H9 (cell line): ENCODE measurements around the gene SCIN. TPM values are rescaled to one million over a fixed set of nuclear protein-coding genes. Genes with fewer than 3 reads are reported as not detected.
"Not testable (repeated sequence)": the region's sequence is repeated elsewhere in the genome, so short reads cannot be mapped to it uniquely, and the experiment has no call there.

ENCODE experiments used
- DNase-seq: peaks from one replicate; pipeline ENCODE4 v3.0.0-alpha.2; 2017
- H2AFZ ChIP-seq: one replicate; pipeline ENCODE4 v1.6.1; 2013; ENCODE audit warnings: mild to moderate bottlenecking, low read length, control low read depth, moderate library complexity
- H2AK5ac ChIP-seq: 2 replicates; pipeline ENCODE4 v1.6.1; 2013; ENCODE audit warnings: low read length, control low read depth, mixed read lengths; ENCODE audit not compliant: insufficient read length
- H2BK120ac ChIP-seq: one replicate; pipeline ENCODE4 v1.6.1; 2013; ENCODE audit warnings: low read depth, mild to moderate bottlenecking, low read length, control low read depth, inconsistent platforms; ENCODE audit not compliant: poor library complexity, severe bottlenecking
- H2BK12ac ChIP-seq: 2 replicates; pipeline ENCODE4 v1.6.1; 2013; ENCODE audit warnings: low read length, control low read depth, mixed read lengths, low read depth; ENCODE audit not compliant: insufficient read length
- H2BK15ac ChIP-seq: 2 replicates; pipeline ENCODE4 v1.6.1; 2013; ENCODE audit warnings: low read depth, low read length, control low read depth
- H2BK20ac ChIP-seq: one replicate; pipeline ENCODE4 v1.6.1; 2013; ENCODE audit warnings: low read depth, mild to moderate bottlenecking, low read length, control low read depth, inconsistent platforms; ENCODE audit not compliant: poor library complexity, severe bottlenecking
- H2BK5ac ChIP-seq: 2 replicates; pipeline ENCODE4 v1.6.1; 2013; ENCODE audit warnings: low read length, control low read depth, mixed read lengths; ENCODE audit not compliant: insufficient read length
- H3K14ac ChIP-seq: 2 replicates; pipeline ENCODE4 v1.6.1; 2013; ENCODE audit warnings: low read length, control low read depth; ENCODE audit not compliant: insufficient read depth
- H3K18ac ChIP-seq: 2 replicates; pipeline ENCODE4 v1.6.1; 2013; ENCODE audit warnings: low read depth, mild to moderate bottlenecking, mixed read lengths, low read length, control low read depth; ENCODE audit not compliant: insufficient read length
- H3K23ac ChIP-seq: 2 replicates; pipeline ENCODE4 v1.6.1; 2013; ENCODE audit warnings: low read length, control low read depth, mixed read lengths, low read depth; ENCODE audit not compliant: insufficient read length
- H3K23me2 ChIP-seq: 2 replicates; pipeline ENCODE4 v1.6.1; 2013; ENCODE audit warnings: low read depth, mild to moderate bottlenecking, mixed read lengths, low read length, control low read depth; ENCODE audit not compliant: insufficient read length, poor library complexity, severe bottlenecking
- H3K27ac ChIP-seq: 2 replicates; pipeline ENCODE4 v1.5.1; 2013; ENCODE audit warnings: low read length, control low read depth, mixed read lengths, low read depth; ENCODE audit not compliant: insufficient read length
- H3K27me3 ChIP-seq: 2 replicates; pipeline ENCODE4 v1.6.1; 2013; ENCODE audit warnings: low read length, control low read depth, inconsistent platforms; ENCODE audit not compliant: insufficient read depth
- H3K4ac ChIP-seq: 2 replicates; pipeline ENCODE4 v1.6.1; 2013; ENCODE audit warnings: low read depth, mild to moderate bottlenecking, control low read depth, inconsistent platforms, low read length, moderate library complexity
- H3K4me1 ChIP-seq: 2 replicates; pipeline ENCODE4 v1.6.1; 2013; ENCODE audit warnings: low read length, control low read depth, inconsistent platforms; ENCODE audit not compliant: insufficient read depth
- H3K4me2 ChIP-seq: 2 replicates; pipeline ENCODE4 v1.6.1; 2013; ENCODE audit warnings: low read length, control low read depth, mixed read lengths; ENCODE audit not compliant: insufficient read length, insufficient read depth
- H3K56ac ChIP-seq: 2 replicates; pipeline ENCODE4 v1.6.1; 2013; ENCODE audit warnings: low read depth, mild to moderate bottlenecking, mixed read lengths, low read length, control low read depth; ENCODE audit not compliant: insufficient read length
- H3K79me1 ChIP-seq: 2 replicates; pipeline ENCODE4 v1.6.1; 2013; ENCODE audit warnings: low read depth, mild to moderate bottlenecking, moderate library complexity, low read length, control low read depth, inconsistent platforms; ENCODE audit not compliant: insufficient read depth, poor library complexity, severe bottlenecking
- H3K79me2 ChIP-seq: 2 replicates; pipeline ENCODE4 v1.6.1; 2013; ENCODE audit warnings: low read length, control low read depth, inconsistent platforms; ENCODE audit not compliant: insufficient read depth
- H3K9ac ChIP-seq: 2 replicates; pipeline ENCODE4 v1.6.1; 2013; ENCODE audit warnings: low read length, control low read depth, mixed read lengths; ENCODE audit not compliant: insufficient read length; ENCODE audit errors: extremely low read depth
- H3K9me3 ChIP-seq: one replicate; pipeline ENCODE4 v1.6.1; 2013; ENCODE audit warnings: low read depth, low read length, inconsistent platforms; ENCODE audit not compliant: control insufficient read depth
- H3T11ph ChIP-seq: one replicate; pipeline ENCODE4 v1.6.1; 2013; ENCODE audit warnings: mild to moderate bottlenecking, low read length, control low read depth, inconsistent platforms
- H4K20me1 ChIP-seq: one replicate; pipeline ENCODE4 v1.6.1; 2013; ENCODE audit not compliant: control insufficient read depth, insufficient read length, insufficient read depth
- H4K5ac ChIP-seq: 2 replicates; pipeline ENCODE4 v1.6.1; 2013; ENCODE audit warnings: low read depth, mild to moderate bottlenecking, mixed read lengths, low read length, control low read depth; ENCODE audit not compliant: insufficient read length
- H4K8ac ChIP-seq: replicated peaks from 2 replicates; pipeline ENCODE4 v1.6.1; 2013; ENCODE audit warnings: low read length, control low read depth, mixed read lengths, low read depth; ENCODE audit not compliant: insufficient read length
- H4K91ac ChIP-seq: 2 replicates; pipeline ENCODE4 v1.6.1; 2013; ENCODE audit warnings: low read depth, mild to moderate bottlenecking, moderate library complexity, mixed read lengths, low read length, control low read depth; ENCODE audit not compliant: insufficient read length
- H3K27ac Mint-ChIP-seq, 3 experiments: 2 replicates in 2 of 3; 3 replicates in 1 of 3; pipeline ENCODE4 v1.8.0; 2020 to 2021; ENCODE audit warnings: mixed read lengths in 3 of 3, mild to moderate bottlenecking in 1 of 3, moderate library complexity in 1 of 3
- H3K27me3 Mint-ChIP-seq: 2 replicates; pipeline ENCODE4 v1.8.0; 2021; ENCODE audit warnings: low read depth, mild to moderate bottlenecking, moderate library complexity, mixed read lengths
- H3K36me3 Mint-ChIP-seq, 3 experiments: 2 replicates in 2 of 3; 3 replicates in 1 of 3; pipeline ENCODE4 v1.8.0; 2020 to 2021; ENCODE audit warnings: low read depth in 3 of 3, mixed read lengths in 3 of 3; ENCODE audit not compliant: insufficient read depth in 1 of 3
- H3K4me1 Mint-ChIP-seq, 2 experiments: 2 replicates each; pipeline ENCODE4 v1.8.0; 2020; ENCODE audit warnings: mixed read lengths in 2 of 2
- H3K4me3 Mint-ChIP-seq, 2 experiments: 2 replicates in 1 of 2; 3 replicates in 1 of 2; pipeline ENCODE4 v1.8.0; 2020 to 2021; ENCODE audit warnings: mild to moderate bottlenecking in 2 of 2, mixed read lengths in 2 of 2, moderate library complexity in 1 of 2
- H3K9me3 Mint-ChIP-seq, 2 experiments: 2 replicates in 1 of 2; 3 replicates in 1 of 2; pipeline ENCODE4 v1.8.0; 2020; ENCODE audit warnings: mild to moderate bottlenecking in 2 of 2, mixed read lengths in 2 of 2, moderate library complexity in 1 of 2
- WGBS: extraction: QIAGEN DNeasy Blood & Tissue Kit; methylation state at CpG from one replicate; pipeline ENCODE4 v1.1.7; 2013; ENCODE audit warnings: missing lambda C conversion rate, low lambda C conversion rate, mixed read lengths; ENCODE audit not compliant: insufficient read length; ENCODE audit errors: extremely low coverage; 5-methylcytosine and 5-hydroxymethylcytosine counted together
- total RNA-seq: library from RNA; stranded (reverse); gene quantifications from 2 replicates; pipeline ENCODE4 v1.2.1, GENCODE V29; 2021
- TF ChIP-seq, protein P1 (sequence below): fragments of 200-600 bp; sonication (generic); conservative IDR thresholded peaks from 3 replicates; pipeline ENCODE4 v1.8.0; 2021; ENCODE audit warnings: antibody characterized with exemption, mild to moderate bottlenecking

Gene SCIN
- total RNA-seq, 1 experiment from 2014 or later = 0.44 TPM

DNA sequence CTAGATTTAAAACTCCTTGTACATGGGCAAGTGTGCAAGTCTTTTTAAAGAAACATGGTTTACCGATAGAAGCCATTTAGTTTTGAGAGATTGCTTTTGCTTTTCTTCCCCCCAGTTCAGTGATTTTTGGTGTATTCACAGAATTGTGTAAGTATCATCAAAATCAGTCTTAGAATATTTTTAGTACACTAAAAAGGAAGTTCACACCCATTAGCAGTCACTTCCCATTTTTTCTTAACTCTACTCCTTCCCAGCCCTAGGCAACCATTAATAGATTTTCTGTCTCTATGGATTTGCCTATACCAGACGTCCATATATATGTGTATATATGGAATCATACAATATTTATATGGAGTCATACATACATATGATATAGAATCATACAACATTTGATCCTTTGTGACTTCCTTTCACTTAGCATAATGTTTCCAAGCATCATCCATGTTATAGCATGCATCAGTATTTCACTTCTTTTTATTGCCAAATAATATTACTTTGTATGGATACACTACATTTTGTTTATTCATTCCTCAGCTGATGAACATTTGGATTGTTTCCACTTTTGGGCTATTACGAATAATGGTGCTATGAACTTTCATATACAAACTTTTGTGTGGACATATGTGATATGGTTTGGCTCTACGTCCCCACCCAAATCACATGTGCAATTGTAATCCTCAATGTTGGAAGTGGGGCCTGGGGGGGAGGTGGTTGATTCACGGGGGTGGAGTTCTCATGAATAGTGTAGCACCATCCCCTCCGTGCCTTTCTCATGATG, 100.4 kb downstream of the SCIN start:
- no peak overlapping the region for H3T11ph ChIP-seq
- H3K9me3 ChIP-seq = peaks cover 5% of the 10 kb centered on the region
- H3K79me2 ChIP-seq = no peaks in the 10 kb centered on the region
- no peak overlapping the region for H4K8ac ChIP-seq
- H3K23me2 ChIP-seq = no peaks in the 10 kb centered on the region
- Mint-ChIP-seq H3K36me3 (peaks cover 0 to 9% (median 3%) of the 10 kb centered on the region in 3 experiments; a peak in 3 of 7 replicates), H3K9me3 (peaks cover 0 to 11% of the 10 kb centered on the region in 2 experiments; a peak in 3 of 5 replicates), H3K27ac (no peak overlapping the region), H3K4me1 (no peaks in the 10 kb centered on the region), H3K27me3 (no peaks in the 10 kb centered on the region), H3K4me3 (no peak overlapping the region)
- no peak overlapping the region for H2BK120ac ChIP-seq
- H2BK12ac ChIP-seq = no peak overlapping the region
- H3K18ac ChIP-seq = no peak overlapping the region
- no peak overlapping the region for H2AFZ ChIP-seq
- no peaks in the 10 kb centered on the region for H4K20me1 ChIP-seq
- TF ChIP-seq, protein P1, sequence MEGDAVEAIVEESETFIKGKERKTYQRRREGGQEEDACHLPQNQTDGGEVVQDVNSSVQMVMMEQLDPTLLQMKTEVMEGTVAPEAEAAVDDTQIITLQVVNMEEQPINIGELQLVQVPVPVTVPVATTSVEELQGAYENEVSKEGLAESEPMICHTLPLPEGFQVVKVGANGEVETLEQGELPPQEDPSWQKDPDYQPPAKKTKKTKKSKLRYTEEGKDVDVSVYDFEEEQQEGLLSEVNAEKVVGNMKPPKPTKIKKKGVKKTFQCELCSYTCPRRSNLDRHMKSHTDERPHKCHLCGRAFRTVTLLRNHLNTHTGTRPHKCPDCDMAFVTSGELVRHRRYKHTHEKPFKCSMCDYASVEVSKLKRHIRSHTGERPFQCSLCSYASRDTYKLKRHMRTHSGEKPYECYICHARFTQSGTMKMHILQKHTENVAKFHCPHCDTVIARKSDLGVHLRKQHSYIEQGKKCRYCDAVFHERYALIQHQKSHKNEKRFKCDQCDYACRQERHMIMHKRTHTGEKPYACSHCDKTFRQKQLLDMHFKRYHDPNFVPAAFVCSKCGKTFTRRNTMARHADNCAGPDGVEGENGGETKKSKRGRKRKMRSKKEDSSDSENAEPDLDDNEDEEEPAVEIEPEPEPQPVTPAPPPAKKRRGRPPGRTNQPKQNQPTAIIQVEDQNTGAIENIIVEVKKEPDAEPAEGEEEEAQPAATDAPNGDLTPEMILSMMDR = no peak
- no peak for DNase-seq
- H3K4me1 ChIP-seq = no peaks in the 10 kb centered on the region
- H3K27ac ChIP-seq = no peak overlapping the region
- H2BK15ac ChIP-seq = no peak overlapping the region
- H3K4me2 ChIP-seq = no peak overlapping the region
- no peak overlapping the region for H2BK20ac ChIP-seq
- no peak overlapping the region for H3K23ac ChIP-seq
- no peak overlapping the region for H3K4ac ChIP-seq
- H2BK5ac ChIP-seq = no peak overlapping the region
- H4K5ac ChIP-seq = no peak overlapping the region
- H4K91ac ChIP-seq = no peak overlapping the region
- H2AK5ac ChIP-seq = no peak overlapping the region
- H3K56ac ChIP-seq = no peak overlapping the region
- no peak overlapping the region for H3K14ac ChIP-seq
- WGBS = no CpG with 5 or more reads among the region's 6 CpGs
- no peaks in the 10 kb centered on the region for H3K27me3 ChIP-seq
- no peaks in the 10 kb centered on the region for H3K79me1 ChIP-seq
- no peak overlapping the region for H3K9ac ChIP-seq

DNA sequence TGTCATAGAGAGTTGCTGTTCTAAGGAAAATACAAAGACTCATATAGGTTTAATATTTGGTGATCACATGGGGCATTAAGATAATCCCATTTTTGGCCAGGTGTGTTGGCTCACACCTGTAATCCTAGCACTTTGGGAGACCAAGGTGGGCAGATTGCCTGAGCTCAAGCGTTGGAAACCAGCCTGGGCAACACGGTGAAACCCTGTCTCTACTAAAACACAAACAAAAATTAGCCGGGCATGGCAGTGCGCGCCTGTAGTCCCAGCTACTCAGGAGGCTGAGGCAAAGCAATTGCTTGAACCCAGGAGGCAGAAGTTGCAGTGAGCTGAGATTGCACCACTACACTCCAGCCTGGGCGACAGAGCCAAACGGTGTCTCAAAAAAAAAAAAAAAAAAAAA, 102.9 kb downstream of the SCIN start:
- H2AFZ ChIP-seq, H3K4me3 Mint-ChIP-seq, H2BK12ac ChIP-seq, DNase-seq, H3K79me1 ChIP-seq, H3K27ac Mint-ChIP-seq, H3T11ph ChIP-seq, H3K23ac ChIP-seq, H3K56ac ChIP-seq, H3K4me2 ChIP-seq, H3K27me3 ChIP-seq, H2AK5ac ChIP-seq, H3K14ac ChIP-seq, H2BK5ac ChIP-seq, H2BK20ac ChIP-seq, H2BK15ac ChIP-seq, H3K9me3 ChIP-seq, H4K91ac ChIP-seq, H3K27me3 Mint-ChIP-seq, H2BK120ac ChIP-seq, H3K18ac ChIP-seq, H4K8ac ChIP-seq, H3K23me2 ChIP-seq, H4K5ac ChIP-seq, H3K4ac ChIP-seq, H3K27ac ChIP-seq, H4K20me1 ChIP-seq, H3K79me2 ChIP-seq, H3K9ac ChIP-seq, H3K4me1 Mint-ChIP-seq, H3K4me1 ChIP-seq: not testable (repeated sequence)
- H3K36me3 Mint-ChIP-seq = peaks cover 0 to 13% (median 5%) of the 10 kb centered on the region in 3 experiments; a peak in 3 of 7 replicates
- H3K9me3 Mint-ChIP-seq = peaks cover 3 to 14% of the 10 kb centered on the region in 2 experiments; a peak in 3 of 5 replicates
- no CpG with 5 or more reads among the region's 7 CpGs for WGBS
